SK-N-SH (cell line): ENCODE results near the gene NAALADL2.

Experiments
- CTCF ChIP-seq: fragments of 200-600 bp; sonication (generic); IDR thresholded peaks from 2 replicates; pipeline ENCODE4 v1.6.1; 2017; ENCODE audit warnings: antibody characterized with exemption, mild to moderate bottlenecking, moderate library complexity
- EP300 ChIP-seq, 2 experiments: IDR thresholded peaks; 2 replicates each; pipeline versions ENCODE4 v1.4.0 to v1.6.1; 2012; ENCODE audit warnings: borderline replicate concordance in 1 of 2, low read depth in 1 of 2, low read length in 1 of 2
- MAX ChIP-seq: IDR thresholded peaks from 2 replicates; pipeline ENCODE4 v1.4.0; 2012; ENCODE audit warnings: low read depth
- TAF1 ChIP-seq: IDR thresholded peaks from 2 replicates; pipeline ENCODE4 v1.6.1; 2012; ENCODE audit warnings: low read depth, mild to moderate bottlenecking, low read length, moderate library complexity, borderline replicate concordance

- TF ChIP-seq CTCF (no peak), MAX (no peak), EP300 (IDR thresholded peaks at IDR 0.05; ENCODE audit: borderline replicate concordance in 1 of 2, low read depth in 1 of 2, low read length in 1 of 2) (no peak), TAF1 (no peak)
Observed at GRCh38 chr3:175564363-175564762, 705.2 kb downstream of the NAALADL2 start.
